T-helper 1 cell treated with Interleukin-12 subunit alpha and Interleukin-12 subunit beta and Interleukin-4 antibody, amounts not matched to agents 30 μg/mL and 1 μg/mL, for 36 hours (primary cell): Measurements from ENCODE around the gene NINJ2.
"Not testable (repeated sequence)": the region's sequence is repeated elsewhere in the genome, so short reads cannot be mapped to it uniquely, and the experiment has no call there.

Experiments used
- H3K27ac Mint-ChIP-seq: one replicate; pipeline ENCODE4 v1.8.0; 2021; ENCODE audit warnings: mild to moderate bottlenecking, mixed read lengths
- H3K27me3 Mint-ChIP-seq: one replicate; pipeline ENCODE4 v1.8.0; 2021; ENCODE audit warnings: low read depth, mixed read lengths
- H3K36me3 Mint-ChIP-seq: one replicate; pipeline ENCODE4 v1.8.0; 2021; ENCODE audit warnings: low read depth, mixed read lengths
- H3K4me1 Mint-ChIP-seq: one replicate; pipeline ENCODE4 v1.8.0; 2021; ENCODE audit warnings: low read depth, mixed read lengths
- H3K4me3 Mint-ChIP-seq: one replicate; pipeline ENCODE4 v1.8.0; 2021; ENCODE audit warnings: mild to moderate bottlenecking, moderate library complexity, mixed read lengths
- H3K9me3 Mint-ChIP-seq: one replicate; pipeline ENCODE4 v1.8.0; 2021; ENCODE audit warnings: mixed read lengths

NINJ2 gene

DNA sequence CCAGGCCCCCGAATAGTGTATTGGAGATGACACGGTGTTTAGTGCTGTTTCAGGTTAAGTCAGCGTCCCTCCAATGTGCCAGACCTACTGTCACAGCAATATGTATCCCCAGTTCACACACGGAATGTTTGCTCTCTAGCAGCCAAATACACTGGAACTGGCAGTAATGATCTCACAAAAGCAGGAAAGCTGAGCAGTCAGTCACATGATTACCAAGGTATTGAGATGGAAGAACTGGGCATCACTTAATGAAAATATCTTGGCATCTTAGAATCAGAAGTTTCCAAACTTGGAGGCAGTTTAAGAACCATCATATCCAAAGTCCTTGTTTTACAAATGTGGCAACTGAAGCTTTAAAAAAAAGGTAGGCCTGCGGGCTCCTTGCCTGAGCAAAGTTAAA is 23.3 kb downstream of the NINJ2 start:
- no peak overlapping the region for H3K4me3 Mint-ChIP-seq
- peak overlapping the region; percentile 60 for H3K27ac Mint-ChIP-seq
- H3K36me3 Mint-ChIP-seq: peaks cover 6% of the 10 kb centered on the region
- peaks cover 42% of the 10 kb centered on the region for H3K4me1 Mint-ChIP-seq
- no peaks in the 10 kb centered on the region for H3K9me3 Mint-ChIP-seq
- no peaks in the 10 kb centered on the region for H3K27me3 Mint-ChIP-seq

DNA sequence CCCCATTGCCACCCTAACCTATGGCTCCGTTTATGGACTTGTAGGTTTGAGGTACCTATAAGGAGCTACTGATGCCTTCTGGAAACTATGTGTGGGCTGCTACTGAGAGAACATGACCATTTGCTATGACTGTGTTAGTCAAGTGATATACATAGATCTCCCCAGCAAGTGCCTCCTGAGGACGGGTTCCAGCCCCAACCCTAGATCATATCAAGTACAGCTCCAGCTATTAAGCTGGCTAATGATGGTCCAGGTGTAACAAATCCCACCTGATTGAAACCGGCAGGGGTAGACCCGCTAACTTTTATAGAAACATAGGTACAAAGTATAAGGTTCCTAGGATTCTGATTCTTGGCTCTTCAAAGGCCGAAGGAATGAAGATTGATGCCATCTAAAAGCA is 23.7 kb downstream of the NINJ2 start:
- no peak overlapping the region for H3K4me3 Mint-ChIP-seq
- H3K27ac Mint-ChIP-seq: peak overlapping the region; percentile 60
- H3K27me3 Mint-ChIP-seq: no peaks in the 10 kb centered on the region
- H3K36me3 Mint-ChIP-seq: peaks cover 6% of the 10 kb centered on the region
- peaks cover 43% of the 10 kb centered on the region for H3K4me1 Mint-ChIP-seq
- H3K9me3 Mint-ChIP-seq: no peaks in the 10 kb centered on the region

DNA sequence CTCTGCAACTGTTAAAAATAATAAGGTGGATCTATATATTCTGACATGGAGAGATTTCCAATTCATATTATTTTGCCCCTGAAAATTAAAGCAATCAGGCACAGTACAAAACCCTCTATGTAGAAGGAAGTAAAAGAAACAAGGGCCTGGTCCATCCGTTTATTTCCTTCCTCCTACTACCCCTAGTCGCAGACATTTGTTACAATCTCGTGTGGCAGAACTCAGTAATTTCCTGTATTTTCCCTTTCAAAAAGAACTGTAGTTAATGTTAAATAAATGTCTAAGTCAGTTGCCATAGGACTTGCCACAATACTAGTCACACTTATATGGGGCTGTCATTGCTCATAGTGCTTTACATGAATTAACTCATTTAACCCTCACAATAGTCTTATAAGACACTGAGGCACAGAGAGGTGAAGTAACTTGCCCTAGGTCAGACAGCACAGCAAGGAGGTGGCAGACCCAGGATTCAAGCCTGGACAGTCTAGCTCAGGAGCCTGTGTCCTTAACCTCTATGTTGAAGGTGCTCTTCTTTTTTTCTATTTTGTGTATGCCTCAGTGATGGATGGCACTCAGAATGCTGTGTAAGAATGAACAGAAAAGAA is 24.2 kb downstream of the NINJ2 start:
- Mint-ChIP-seq H3K27ac (peak overlapping the region; percentile 60), H3K36me3 (peaks cover 6% of the 10 kb centered on the region), H3K27me3 (no peaks in the 10 kb centered on the region), H3K4me3 (no peak overlapping the region), H3K4me1 (peaks cover 40% of the 10 kb centered on the region), H3K9me3 (no peaks in the 10 kb centered on the region)

GRCh38 chr12:636632-637031 is 26.6 kb downstream of the NINJ2 start:
- Mint-ChIP-seq H3K27ac (no peak overlapping the region), H3K4me1 (peaks cover 41% of the 10 kb centered on the region), H3K9me3 (no peaks in the 10 kb centered on the region), H3K4me3 (no peak overlapping the region), H3K36me3 (peaks cover 9% of the 10 kb centered on the region), H3K27me3 (no peaks in the 10 kb centered on the region)

GRCh38 chr12:633731-634130 is 29.5 kb downstream of the NINJ2 start:
- peaks cover 8% of the 10 kb centered on the region for H3K36me3 Mint-ChIP-seq
- H3K9me3 Mint-ChIP-seq: no peaks in the 10 kb centered on the region
- peak overlapping the region; percentile 10 for H3K27ac Mint-ChIP-seq
- H3K4me3 Mint-ChIP-seq: no peak overlapping the region
- H3K27me3 Mint-ChIP-seq: no peaks in the 10 kb centered on the region
- H3K4me1 Mint-ChIP-seq: peaks cover 49% of the 10 kb centered on the region

- peak overlapping the region; percentile 100 for H3K4me3 Mint-ChIP-seq
- no peaks in the 10 kb centered on the region for H3K27me3 Mint-ChIP-seq
- peak overlapping the region; percentile 80 for H3K27ac Mint-ChIP-seq
- H3K9me3 Mint-ChIP-seq: no peaks in the 10 kb centered on the region
- H3K36me3 Mint-ChIP-seq: peaks cover 7% of the 10 kb centered on the region
- peaks cover 53% of the 10 kb centered on the region for H3K4me1 Mint-ChIP-seq
These were observed 31.0 kb downstream of the NINJ2 start for GRCh38 chr12:632102-632696.

- Mint-ChIP-seq H3K4me1 (peaks cover 50% of the 10 kb centered on the region), H3K36me3 (peaks cover 7% of the 10 kb centered on the region), H3K4me3 (peak overlapping the region; percentile 100), H3K27ac (peak overlapping the region; percentile 99), H3K27me3 (no peaks in the 10 kb centered on the region), H3K9me3 (no peaks in the 10 kb centered on the region)
These were observed 32.3 kb downstream of the NINJ2 start for GRCh38 chr12:630656-631632.

GRCh38 chr12:628742-629078 is 34.5 kb downstream of the NINJ2 start:
- not testable (repeated sequence) for H3K9me3 Mint-ChIP-seq, H3K4me3 Mint-ChIP-seq, H3K27me3 Mint-ChIP-seq, H3K27ac Mint-ChIP-seq, H3K36me3 Mint-ChIP-seq
- H3K4me1 Mint-ChIP-seq: peaks cover 59% of the 10 kb centered on the region

GRCh38 chr12:627863-628741 is 35.1 kb downstream of the NINJ2 start:
- H3K27me3 Mint-ChIP-seq: no peaks in the 10 kb centered on the region
- peaks cover 3% of the 10 kb centered on the region for H3K36me3 Mint-ChIP-seq
- no peaks in the 10 kb centered on the region for H3K9me3 Mint-ChIP-seq
- peaks cover 64% of the 10 kb centered on the region for H3K4me1 Mint-ChIP-seq
- no peak overlapping the region for H3K27ac Mint-ChIP-seq
- no peak overlapping the region for H3K4me3 Mint-ChIP-seq

DNA sequence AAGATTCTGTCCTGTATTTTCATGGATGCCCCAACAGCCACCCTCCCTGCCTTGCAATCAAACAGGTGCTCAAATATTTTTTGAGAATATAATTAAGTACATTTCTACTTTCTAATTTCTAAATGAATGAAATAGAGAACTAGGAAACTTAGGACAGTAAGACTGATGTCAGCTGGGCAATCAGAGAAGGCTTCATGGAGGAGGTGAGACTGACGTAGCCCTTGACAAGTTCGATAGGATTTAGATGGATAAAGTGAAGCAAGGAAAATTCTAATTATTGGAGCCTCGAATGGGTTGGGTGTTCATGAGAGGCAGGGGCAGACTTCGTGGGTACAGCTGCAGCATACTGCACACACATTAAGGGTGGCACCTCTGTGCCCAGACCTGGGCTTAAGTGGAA is 36.0 kb downstream of the NINJ2 start:
- peaks cover 3% of the 10 kb centered on the region for H3K36me3 Mint-ChIP-seq
- no peaks in the 10 kb centered on the region for H3K9me3 Mint-ChIP-seq
- no peaks in the 10 kb centered on the region for H3K27me3 Mint-ChIP-seq
- H3K4me1 Mint-ChIP-seq: peaks cover 66% of the 10 kb centered on the region
- H3K27ac Mint-ChIP-seq: no peak overlapping the region
- H3K4me3 Mint-ChIP-seq: no peak overlapping the region

DNA sequence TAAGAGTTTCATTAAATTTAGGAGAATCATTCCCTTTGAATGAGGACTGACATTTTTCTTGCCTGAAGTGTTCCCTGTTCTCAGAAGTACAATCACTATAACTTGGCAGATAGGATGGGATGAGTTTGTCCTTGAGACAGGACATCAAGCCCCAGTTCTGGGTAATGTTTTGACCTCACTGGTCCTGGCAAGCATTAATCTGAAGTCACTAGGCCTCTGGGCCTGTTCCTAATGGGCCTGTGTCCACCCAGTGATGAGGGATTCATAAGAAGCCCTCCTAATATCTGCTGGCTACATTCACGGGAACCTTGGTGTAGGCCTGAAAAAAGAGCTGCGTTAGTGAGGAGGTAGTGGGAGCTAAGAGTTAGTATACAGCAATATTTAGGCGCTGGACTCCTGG is 37.2 kb downstream of the NINJ2 start:
- Mint-ChIP-seq H3K4me3 (no peak overlapping the region), H3K4me1 (peaks cover 60% of the 10 kb centered on the region), H3K27ac (no peak overlapping the region), H3K27me3 (no peaks in the 10 kb centered on the region), H3K9me3 (no peaks in the 10 kb centered on the region), H3K36me3 (peaks cover 3% of the 10 kb centered on the region)

GRCh38 chr12:623865-624372 is 39.3 kb downstream of the NINJ2 start:
- Mint-ChIP-seq H3K4me3 (no peak overlapping the region), H3K9me3 (no peaks in the 10 kb centered on the region), H3K27ac (peak overlapping the region; percentile 62), H3K27me3 (no peaks in the 10 kb centered on the region), H3K4me1 (peaks cover 59% of the 10 kb centered on the region), H3K36me3 (no peaks in the 10 kb centered on the region)

- peak overlapping the region; percentile 98 for H3K27ac Mint-ChIP-seq
- no peaks in the 10 kb centered on the region for H3K9me3 Mint-ChIP-seq
- H3K27me3 Mint-ChIP-seq: no peaks in the 10 kb centered on the region
- H3K36me3 Mint-ChIP-seq: no peaks in the 10 kb centered on the region
- peaks cover 56% of the 10 kb centered on the region for H3K4me1 Mint-ChIP-seq
- H3K4me3 Mint-ChIP-seq: no peak overlapping the region
These were observed 39.9 kb downstream of the NINJ2 start for GRCh38 chr12:623172-623864.
